IPS DF 4.7 (cell line): ENCODE data around the gene NOTO.
"Not testable (repeated sequence)": the region's sequence is repeated elsewhere in the genome, so short reads cannot be mapped to it uniquely, and the experiment has no call there.

Experiments used
- DNase-seq: peaks from one replicate; pipeline ENCODE4 v3.0.0-alpha.2; 2013; ENCODE audit warnings: low spot score; ENCODE audit errors: extremely low read depth

NOTO gene

DNA sequence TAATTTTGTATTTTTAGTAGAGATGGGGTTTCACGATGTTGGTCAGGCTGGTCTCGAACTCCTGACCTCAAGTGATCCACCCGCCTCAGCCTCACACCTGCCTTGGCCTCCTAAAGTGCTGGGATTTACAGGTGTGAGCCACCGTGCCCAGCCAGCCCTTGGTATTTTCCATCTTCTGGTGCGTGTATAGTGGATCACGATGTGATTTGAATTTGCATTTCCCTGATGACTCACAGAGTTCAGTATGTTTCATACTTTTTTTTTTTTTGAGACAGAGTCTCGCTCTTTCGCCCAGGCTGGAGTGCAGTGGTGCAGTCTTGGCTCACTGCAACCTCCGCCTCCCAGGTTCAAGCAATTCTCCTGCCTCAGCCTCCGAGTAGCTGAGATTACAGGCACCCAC, 2.1 kb upstream of the NOTO start:
- not testable (repeated sequence) for DNase-seq

GRCh38 chr2:73203055-73203681, 794 bp downstream of the NOTO start:
- no peak for DNase-seq

DNA sequence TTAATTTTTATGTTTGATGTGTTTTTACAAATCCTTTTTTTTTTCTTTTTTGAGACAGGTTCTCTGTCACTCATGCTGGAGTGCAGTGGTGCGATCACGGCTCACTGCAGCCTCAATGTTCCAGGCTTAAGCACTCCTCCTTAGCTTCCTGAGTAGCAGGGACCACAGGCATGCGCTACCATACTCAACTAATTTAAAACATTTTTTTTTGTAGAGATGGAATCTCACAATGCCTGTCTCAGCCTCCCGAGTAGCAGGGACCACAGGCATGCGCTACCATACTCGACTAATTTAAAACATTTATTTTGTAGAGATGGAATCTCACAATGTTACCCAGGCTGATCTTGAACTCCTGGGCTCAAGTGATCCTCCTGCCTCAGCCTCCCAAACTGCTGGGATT, 3.2 kb downstream of the NOTO start:
- DNase-seq, result no peak

DNA sequence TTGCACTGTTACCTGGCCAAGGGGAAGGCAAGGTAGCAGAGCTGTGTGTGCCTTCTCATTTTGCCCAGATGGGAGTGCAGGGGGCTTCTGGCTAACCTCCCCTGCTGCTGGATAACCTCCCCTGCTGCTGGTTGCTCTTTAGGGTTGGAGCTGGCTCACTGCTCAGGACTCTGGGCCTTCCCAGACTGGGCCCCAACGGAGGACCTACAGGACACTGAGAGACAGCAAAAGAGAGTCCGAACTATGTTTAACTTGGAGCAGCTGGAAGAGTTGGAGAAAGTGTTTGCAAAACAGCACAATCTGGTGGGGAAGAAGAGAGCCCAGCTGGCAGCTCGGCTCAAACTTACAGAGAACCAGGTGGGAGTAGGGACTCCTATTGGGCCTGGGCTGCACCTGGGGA, 5.9 kb downstream of the NOTO start:
- no peak for DNase-seq

DNA sequence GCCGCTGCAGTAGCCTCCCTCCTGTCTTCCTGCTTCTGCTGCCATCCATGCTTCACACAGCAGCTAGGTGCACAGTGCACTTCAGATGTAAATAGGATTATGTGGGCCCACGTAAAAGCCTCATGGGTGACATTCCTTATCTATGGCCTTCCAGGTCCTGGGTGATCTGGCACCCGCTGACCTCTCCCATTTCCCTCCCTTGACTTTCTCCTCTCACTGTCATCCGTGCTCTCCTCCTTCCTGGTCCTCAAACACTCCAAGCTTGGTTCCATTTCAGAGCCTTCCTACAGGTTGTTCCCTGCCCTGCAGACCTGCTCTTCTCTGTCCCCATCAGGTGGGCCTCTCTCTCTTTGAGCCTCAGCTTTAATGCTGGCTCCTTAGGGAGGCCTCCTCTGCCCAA, 7.6 kb downstream of the NOTO start:
- DNase-seq, result no peak

DNA sequence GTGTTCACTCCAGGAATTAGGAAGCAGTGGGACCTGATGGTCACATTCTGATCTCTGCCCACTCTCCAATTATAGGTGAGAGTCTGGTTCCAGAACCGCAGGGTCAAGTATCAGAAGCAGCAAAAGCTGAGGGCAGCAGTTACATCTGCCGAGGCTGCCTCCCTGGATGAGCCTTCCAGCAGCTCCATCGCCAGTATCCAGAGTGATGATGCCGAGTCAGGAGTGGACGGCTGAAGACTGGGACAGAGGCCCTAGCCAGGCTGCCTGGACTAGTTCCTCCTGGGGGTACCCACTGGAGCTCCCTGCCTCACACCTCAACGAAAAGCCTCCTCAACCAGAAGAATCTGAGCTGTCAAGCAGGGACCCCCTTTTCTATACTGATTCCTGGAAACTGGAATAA, 8.3 kb downstream of the NOTO start:
- DNase-seq, result no peak

DNA sequence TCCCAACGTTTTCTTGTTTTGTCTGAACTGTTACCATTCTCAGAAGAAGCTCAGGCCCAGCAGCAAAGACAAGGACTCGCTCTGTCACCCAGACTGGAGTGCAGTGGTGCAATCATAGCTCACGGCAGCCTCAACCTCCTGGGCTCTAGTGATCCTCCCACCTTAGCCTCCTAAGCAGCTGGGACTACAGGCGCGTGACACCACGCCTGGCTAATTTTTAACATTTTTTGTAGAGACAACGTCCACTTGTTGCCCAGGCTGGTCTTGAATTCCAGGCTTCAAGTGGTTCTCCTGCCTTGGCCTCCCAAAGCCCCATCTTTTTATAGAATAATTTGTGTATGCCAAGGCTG, 9.7 kb downstream of the NOTO start:
- no peak for DNase-seq

GRCh38 chr2:73212448-73213176, 10.2 kb downstream of the NOTO start:
- no peak for DNase-seq

DNA sequence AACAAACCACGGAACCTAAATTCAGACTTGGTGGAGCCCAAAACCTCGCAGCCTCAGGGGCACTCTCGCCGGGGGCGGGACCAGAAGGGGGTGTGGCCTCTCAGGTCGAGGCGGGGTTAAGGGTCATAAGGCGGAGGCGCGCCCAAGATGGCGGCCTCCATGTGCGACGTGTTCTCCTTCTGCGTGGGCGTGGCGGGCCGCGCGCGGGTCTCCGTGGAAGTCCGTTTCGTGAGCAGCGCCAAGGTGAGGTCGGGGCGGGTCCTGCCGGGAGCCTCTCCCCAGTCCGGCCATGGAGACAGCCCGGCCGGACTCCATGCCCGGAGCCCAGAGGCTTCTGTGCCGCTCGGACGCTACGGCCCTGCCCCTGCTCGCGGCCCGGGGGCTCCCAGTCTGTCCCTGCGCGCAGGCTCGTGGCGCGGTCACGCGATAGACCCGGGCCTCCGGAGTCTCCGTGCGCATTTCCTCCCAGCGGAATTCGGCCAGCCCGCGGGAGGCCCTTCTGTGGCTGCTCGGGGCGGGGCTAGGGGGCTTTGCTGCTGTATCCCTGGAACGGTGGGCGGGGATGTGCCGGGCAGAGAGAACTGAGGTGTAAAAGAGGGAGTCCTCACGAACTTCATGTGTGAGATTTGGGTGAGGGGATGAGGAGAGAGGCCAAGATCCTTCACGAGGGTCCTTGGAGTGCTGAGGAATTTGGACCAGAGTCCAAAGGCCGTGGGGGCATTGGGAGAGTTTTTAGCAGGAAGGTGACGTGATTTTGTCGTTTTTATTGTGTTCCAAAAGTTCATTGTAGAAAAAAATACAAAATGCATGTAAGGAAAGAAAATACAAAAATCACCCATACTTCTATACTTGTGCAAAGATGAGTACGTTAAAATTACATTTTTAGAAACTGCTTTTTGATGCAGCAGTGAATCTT, 12.0 kb downstream of the NOTO start, which contains the start of gene SMYD5:
TSS of gene SMYD5 (plus strand) at position 126 of the 916 bp plus-strand sequence. CDS start at position 148, 22 bp downstream.
- no peak for DNase-seq

GRCh38 chr2:73215254-73215653, 12.9 kb downstream of the NOTO start:
- DNase-seq, result no peak

- DNase-seq, result no peak
These were observed 14.8 kb downstream of the NOTO start for GRCh38 chr2:73217160-73217559.

DNA sequence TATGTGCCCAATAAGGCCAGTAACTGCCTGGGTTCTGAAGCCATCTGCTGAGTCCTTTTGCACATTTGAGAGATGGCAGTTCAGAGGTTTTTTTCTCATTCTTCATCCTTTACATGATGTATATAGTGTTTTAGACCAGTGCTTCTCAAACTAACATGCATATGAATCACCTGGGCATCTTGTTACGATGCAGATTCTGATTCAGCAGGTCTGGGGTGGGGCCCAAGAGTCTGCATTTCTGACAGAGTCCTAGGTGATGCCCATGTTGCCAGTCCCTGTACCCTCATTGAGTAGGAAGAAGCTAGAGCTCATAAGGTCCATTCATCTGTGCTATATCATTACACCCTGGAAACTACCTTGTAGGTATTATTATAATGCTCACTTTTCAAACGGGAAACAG, 15.5 kb downstream of the NOTO start:
- no peak for DNase-seq

DNA sequence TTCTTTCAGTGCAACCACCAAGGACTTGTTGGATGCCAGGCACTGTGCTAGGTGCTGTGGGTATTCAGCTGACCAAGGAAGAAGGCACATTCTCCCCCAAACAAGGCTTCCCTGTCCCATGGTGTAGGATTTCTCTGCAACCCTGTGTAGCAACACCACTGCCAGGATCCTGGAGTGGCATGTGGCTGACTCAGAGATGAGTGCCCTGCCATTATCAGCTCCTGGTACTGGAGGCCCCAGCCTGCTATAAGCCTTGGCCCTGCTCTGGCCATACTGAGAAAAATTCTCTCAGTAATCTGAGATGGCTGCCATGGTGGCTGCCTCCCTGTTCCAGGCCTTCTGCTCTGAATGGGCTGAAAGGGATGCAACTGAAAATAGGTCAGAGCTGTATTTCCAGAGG, 15.9 kb downstream of the NOTO start:
- DNase-seq, result no peak

DNA sequence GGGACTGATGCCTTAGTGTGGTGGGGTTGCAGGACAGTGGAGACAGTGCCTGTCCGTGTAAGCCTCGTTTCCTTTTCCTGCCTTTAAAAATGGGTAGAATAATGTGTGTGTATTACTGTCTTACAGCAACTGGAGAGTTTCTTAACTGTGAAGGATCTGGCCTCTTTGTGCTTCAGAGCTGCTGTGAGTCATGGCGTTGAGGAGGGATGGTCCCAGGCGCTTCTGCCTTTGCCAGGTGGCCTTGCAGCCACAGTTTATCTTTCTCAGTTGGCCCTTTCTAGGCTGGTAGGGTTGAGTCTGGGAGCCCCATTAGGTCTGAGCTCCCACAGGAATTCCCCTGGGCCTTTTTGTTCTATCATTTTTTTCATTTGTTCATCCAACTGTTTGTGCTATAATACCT, 21.4 kb downstream of the NOTO start:
- DNase-seq, result no peak

GRCh38 chr2:73225513-73226360, 23.4 kb downstream of the NOTO start:
- no peak for DNase-seq

GRCh38 chr2:73227086-73227485, 24.7 kb downstream of the NOTO start:
- no peak for DNase-seq

- no peak for DNase-seq
These were observed 26.3 kb downstream of the NOTO start for GRCh38 chr2:73228631-73229030.

DNA sequence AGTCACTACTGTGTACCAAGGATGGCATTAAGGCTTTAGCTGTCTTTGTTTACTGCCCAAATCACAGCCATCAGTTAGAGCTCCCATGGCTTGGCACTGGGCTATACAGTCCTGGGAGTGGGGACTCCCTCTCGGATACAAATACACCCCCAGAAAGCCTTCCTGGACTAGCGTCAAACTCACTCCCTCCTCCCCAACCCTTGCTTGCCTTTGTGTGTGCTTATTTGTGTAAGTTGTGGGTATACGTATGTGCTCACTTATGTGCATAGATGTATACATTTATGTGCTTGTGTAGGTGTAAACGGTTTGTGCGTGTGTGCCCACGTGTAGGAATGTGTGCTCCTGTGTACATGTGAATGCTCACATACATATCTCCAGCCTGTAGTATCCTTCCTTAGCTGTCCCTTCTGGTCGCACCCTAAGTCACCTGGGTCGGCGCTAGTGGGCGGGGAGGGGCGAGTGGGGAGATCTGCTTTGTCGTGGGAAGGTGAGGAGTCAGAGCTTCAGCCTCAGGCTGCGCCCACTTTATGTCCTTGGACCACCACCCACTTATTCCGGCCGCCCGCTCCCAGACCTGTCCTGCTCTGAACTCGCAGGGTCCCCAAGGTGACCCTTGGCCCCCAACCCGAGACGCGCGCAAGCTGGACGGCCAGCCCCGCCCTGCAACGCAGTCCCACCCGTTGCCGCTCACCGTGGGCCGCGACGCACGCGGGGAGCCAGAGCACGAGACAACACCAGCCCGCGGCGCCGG, 30.2 kb downstream of the NOTO start:
- DNase-seq, result no peak

DNA sequence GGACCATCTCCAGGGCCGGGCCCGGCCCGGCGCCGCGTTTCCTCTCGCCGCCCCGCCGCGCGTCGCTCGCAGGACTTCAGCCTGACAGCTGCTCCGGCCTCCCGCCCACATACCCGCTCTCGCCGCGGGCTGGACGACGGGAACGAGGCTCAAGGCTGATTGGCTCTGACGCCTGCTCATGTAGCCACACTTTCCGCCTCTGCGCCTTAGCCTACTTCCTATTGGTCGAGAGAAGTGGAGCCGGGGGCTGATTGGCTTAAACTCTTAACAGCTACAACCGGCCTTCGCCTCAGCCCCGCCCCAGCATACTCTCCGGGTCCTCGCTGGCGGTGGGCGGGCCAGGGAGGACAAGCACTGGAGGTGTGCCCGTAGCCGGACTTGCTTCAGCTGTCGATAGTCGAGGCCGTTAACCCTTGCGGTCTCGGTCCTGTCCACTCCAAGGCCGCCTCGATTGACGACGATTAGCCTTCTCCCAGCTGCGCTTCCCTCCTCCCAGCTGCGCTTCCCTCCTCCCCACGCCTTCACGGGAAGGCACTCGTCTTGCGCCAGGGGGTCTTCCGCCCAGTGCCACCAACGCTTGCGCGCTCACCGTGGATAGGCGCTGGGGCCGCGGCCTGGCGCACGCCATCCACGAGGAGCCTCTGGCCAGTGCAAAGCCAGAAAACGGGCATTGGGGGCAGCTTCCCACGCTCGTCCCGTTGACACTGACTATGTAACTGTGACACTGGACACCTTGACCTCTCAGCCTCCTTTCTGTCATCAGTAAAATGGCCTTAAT, 31.0 kb downstream of the NOTO start, which contains the start of gene PRADC1:
TSS of gene PRADC1 (minus strand) at position 86 of the 778 bp plus-strand sequence. CDS start at position 7, 79 bp downstream.
- peak; percentile 100 for DNase-seq
